NCI-H1417 (cell line): Measurements from ENCODE around the gene ALAS1.

Experiments used
- DNase-seq, 3 experiments: peaks; one replicate each; lab custom pipeline; 2025; lab: John Stamatoyannopoulos, UW

ALAS1 gene

DNA sequence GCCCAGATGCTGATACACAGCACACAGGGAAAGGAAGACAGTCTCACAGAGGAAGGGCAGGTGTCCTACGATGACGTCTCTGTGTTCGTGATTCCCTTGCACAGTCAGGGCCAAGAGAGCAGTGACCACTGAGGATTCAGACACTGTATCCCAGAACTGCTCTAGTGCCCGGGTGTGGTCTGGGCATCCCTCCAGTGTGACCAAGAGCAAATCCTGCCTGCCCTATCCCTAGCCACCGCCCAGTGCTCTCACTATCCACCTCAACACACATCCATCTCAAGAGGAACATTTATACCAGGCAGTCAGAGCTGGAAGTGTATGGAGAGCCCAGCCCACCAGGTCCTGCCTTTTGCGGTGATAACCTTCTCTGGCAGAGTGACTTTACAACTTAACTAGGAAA lies 51.7 kb downstream of the ALAS1 start:
- no peak for DNase-seq

DNA sequence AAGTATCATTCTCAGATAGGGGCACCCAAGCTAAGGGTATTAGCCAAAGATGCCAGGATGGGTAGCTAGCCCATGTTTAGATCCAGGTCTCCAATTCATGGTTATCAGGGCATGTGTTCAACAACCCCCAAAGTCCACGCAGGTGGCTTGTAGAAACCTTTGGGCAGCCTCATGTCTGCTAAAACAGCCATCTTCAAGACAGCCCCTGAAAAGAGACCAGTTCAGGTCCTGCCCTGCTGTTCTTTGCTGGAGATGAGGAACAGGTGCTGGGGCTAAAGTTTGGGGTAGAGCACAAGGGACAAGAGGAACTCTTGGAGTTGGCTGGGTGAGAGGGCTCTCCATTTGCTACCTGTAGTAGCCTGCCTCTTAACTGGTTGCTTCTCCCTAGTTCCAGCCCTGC lies 52.2 kb downstream of the ALAS1 start:
- no peak for DNase-seq

DNA sequence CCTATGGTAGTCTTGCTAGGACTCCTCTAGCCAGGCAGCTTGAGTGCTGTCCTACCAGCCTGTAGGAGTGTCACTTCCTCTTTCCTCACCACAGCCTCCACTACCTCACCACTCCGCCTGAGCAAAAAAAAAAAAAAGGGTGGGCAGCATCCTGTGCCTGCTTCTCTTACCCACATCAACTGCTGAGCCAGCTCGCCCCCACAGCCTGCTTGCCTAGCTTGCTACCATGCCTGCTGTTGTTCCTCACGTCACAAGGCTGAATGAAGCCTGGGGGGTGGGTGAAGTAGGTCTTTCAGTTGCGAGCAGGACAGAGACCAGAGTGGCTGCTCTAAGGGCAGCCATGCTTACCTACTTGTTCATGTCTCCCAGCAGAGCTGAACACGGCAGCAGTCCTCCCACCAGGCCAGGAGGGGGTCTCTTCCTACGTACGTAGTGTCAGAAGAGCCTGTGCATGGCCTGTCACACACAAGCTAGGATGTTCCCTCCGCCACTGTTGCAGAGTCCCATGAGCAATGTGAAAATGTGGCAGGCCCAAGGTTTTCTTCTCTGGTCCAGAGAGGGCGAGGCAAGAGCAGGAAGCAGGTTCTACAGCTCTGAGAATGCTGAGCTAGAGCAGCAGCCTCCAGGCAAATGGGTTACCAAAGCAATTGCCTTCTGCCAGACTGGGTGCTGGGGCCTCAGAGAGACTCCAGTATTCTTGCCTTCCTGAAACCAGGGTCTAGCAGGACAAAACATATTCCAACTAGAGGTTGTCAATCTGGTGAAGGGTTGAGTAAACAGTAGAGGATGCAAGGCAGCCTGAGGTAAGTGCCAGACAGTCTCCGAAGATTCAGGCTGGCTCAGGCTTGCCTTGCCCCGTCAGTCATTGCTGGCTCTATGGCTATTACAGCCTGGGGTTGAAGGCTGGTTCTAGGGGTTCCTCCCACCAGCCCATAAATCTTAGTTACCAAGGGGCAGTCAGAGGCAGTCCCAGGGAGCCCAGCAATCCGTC lies 55.6 kb downstream of the ALAS1 start:
- no peak for DNase-seq

- no peak for DNase-seq
Observed at GRCh38 chr3:52254608-52255007, 56.6 kb downstream of the ALAS1 start.

- DNase-seq: no peak
Observed at GRCh38 chr3:52256159-52256558, 58.2 kb downstream of the ALAS1 start.

- DNase-seq: no peak
Observed at GRCh38 chr3:52256622-52257021, 58.7 kb downstream of the ALAS1 start.

DNA sequence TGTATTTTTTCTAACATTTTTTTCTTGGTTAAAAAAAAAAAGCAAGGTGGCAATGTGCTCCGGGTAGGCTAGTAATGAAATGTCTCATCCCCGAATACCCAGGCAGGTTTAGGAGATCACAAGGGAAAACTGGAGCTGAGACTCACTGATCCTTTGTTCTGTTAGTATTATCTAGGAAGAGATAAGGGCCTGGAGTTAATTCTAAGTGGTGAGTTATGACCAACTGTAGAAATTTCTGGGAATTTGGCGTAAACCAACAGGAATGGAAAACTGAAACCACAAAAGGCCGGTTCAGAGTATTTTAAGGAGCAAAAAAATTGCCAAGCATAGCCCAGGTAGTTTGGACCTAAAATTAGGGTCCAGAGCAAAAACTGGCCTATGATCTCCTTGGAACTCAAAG lies 60.0 kb downstream of the ALAS1 start:
- DNase-seq: no peak

- no peak for DNase-seq
Observed at GRCh38 chr3:52259035-52259434, 61.1 kb downstream of the ALAS1 start.

DNA sequence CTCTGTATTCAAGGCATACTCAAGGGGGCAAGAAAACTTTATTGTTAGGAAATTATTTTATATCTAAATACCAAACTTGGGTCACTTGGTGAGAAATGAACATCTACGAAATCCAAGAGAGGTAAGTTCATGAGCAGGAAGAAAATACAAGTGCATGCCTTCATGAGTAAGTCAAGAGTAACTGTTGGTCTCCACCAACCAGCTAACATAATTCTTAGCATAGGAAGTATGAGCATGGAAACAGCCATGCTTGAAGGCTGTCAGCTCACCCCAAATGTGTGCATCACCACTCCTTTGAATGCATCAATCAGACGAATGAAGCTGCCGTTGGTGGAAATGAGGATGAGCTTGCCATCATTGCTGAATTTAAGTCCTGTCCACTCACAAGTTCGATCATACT lies 61.5 kb downstream of the ALAS1 start:
- DNase-seq: no peak

DNA sequence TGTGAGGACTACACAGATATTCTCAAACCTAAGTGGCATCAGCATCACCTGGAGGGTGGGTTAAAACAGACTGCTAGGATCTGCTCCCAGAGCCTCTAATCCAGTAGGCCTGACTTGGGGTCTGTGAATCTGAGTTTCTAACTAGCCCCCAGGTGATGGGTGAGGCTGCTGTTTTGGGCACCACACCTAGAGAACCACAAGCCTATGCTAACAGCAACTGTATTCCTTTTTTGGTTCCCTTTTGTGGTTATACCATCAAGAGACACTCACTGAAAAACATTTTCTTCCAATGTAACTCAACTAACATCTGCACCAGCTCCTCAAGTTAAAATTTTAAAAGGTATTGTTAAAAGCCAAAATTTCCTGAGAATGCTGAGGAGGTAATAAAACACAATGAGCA lies 64.5 kb downstream of the ALAS1 start:
- DNase-seq: no peak
